Suprapubic skin (tissue), 4 donors: ENCODE results near the gene SHQ1. TPM values are rescaled to one million over a fixed set of nuclear protein-coding genes. Genes with fewer than 3 reads are reported as not detected.
A peak's percentile ranks its signal among the peaks of the same experiment; 100 is the strongest.

Source experiments
- DNase-seq, 2 donors: peaks; one replicate each; pipeline ENCODE4 v3.0.0-alpha.2; 2019; ENCODE audit warnings: low spot score in 2 of 2
- H3K27ac ChIP-seq: fragments of 200-600 bp; sonication (generic); one replicate; pipeline ENCODE4 v1.5.1; 2019
- H3K27me3 ChIP-seq: fragments of 200-600 bp; sonication (generic); one replicate; pipeline ENCODE4 v1.5.1; 2019
- H3K36me3 ChIP-seq: fragments of 200-600 bp; sonication (generic); one replicate; pipeline ENCODE4 v1.5.1; 2019
- H3K4me1 ChIP-seq: fragments of 200-600 bp; sonication (generic); one replicate; pipeline ENCODE4 v1.5.1; 2019
- H3K4me3 ChIP-seq: fragments of 200-600 bp; sonication (generic); one replicate; pipeline ENCODE4 v1.5.1; 2019; ENCODE audit warnings: mild to moderate bottlenecking
- H3K9me3 ChIP-seq: fragments of 200-600 bp; sonication (generic); one replicate; pipeline ENCODE4 v1.5.1; 2019
- EP300 ChIP-seq: sonication (generic); formaldehyde crosslinking; IDR thresholded peaks from one replicate; pipeline ENCODE4 v1.6.1; 2017; ENCODE audit warnings: antibody characterized with exemption
- POLR2A ChIP-seq, 2 donors: fragments of 450-650 bp; IDR thresholded peaks; one replicate each; pipeline ENCODE4 v1.6.1; 2017; ENCODE audit warnings: antibody characterized with exemption in 2 of 2, mild to moderate bottlenecking in 2 of 2, moderate library complexity in 2 of 2
- POLR2AphosphoS5 ChIP-seq, 3 donors: sonication (generic); formaldehyde crosslinking; IDR thresholded peaks; one replicate each; pipeline ENCODE4 v1.6.1; 2017; ENCODE audit warnings: antibody characterized with exemption in 3 of 3
- WGBS: methylation state at CpG from one replicate; pipeline ENCODE4 v1.1.5; 2018; 5-methylcytosine and 5-hydroxymethylcytosine counted together
- total RNA-seq, 4 donors: library from RNA; depleted of rRNA; stranded (reverse); fragments of >200 nt; gene quantifications; one replicate each; pipeline ENCODE4 v1.1.0, GENCODE V29; 2016
- TF ChIP-seq, protein P1 (sequence below), 2 donors: fragments of 200-600 bp in 1 of 2; fragments of 450-650 bp in 1 of 2; sonication (generic) in 1 of 2; IDR thresholded peaks; one replicate each; pipeline ENCODE4 v1.5.1; 2016 to 2019; ENCODE audit warnings: antibody characterized with exemption in 2 of 2, mild to moderate bottlenecking in 1 of 2, moderate library complexity in 1 of 2

Gene SHQ1
- total RNA-seq: 10 to 100 TPM in 3 of 4 donors, 1 to 10 TPM in 1; 8.7 to 26.1 (median 13.5) TPM

DNA sequence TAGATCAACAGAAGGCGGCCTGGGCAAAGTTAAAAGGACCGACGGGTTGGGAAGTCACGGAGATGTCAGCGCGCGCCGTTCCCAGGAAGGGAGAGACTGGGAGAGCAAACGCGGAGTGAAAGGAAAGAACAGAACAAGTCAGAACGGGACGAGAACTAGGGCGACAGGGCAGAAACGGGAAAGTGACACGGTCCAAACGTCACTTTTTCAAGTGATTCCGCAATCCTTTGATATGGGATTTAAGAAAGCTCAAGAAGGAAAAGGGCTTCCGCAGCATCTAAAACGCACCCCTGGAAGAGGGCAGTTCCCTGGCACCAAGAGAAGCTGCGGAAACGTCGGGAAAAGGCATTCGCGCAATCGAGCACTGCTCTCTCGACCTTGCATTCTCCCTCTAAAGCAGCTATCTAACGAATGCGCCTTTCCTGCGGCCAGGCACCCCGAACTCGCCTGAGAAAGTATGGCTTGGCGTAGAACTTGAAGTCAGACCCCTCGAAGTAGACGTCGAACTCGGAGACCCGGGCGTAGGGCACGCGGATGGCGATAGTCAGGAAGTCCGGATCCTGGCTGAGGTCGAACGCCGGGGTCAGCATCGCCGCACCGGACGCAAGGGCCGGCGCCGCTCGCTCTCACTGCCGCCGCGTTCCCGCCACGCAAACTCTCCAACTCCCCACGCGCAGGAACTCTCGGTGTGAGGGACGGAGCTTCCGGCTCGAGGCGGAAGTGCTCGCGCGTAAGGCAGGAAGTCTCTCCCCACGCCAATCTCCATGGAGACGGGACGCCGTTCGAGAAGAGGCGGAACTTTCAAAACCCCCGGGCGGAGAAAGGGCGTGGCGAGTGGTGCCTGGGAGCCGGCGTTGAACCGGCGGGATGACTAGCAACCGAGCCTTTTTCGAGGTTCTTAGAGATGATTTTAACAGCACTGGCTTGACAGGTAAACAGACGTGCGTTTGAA, at the start of gene SHQ1:
Gene SHQ1, minus strand, starts transcription at position 695 of the 952 bp plus-strand sequence. Its CDS starts 105 bp downstream, at position 590.
- Histone ChIP-seq H3K27me3 (peaks cover under 1% of the 10 kb centered on the region), H3K4me3 (peak within 1 kb of the TSS; percentile 90), H3K27ac (peak within 1 kb of the TSS; percentile 83), H3K4me1 (peaks cover 27% of the 10 kb centered on the region), H3K9me3 (no peaks in the 10 kb centered on the region), H3K36me3 (no peaks in the 10 kb centered on the region)
- WGBS: under 1% methylated on average over 62 of the region's 86 CpGs
- peak; percentile 97 for DNase-seq
- TF ChIP-seq POLR2A (IDR thresholded peaks at IDR 0.05): no peak
- TF ChIP-seq POLR2AphosphoS5 (IDR thresholded peaks at IDR 0.05): peak in 2 of 3 donors; percentile 60 to 75

DNA sequence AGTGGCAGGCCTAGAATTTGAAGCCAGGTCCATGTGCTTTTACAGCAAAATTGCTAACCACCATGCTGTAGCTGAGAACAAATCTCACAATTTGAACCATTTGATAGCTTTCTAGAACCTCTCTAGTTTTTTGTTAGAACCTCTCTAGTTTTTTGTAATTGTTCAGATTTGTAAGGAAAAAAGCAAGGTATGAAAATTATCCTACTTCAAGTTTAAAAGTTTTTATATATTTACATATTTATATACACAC, 49.4 kb upstream of the SHQ1 start:
- Histone ChIP-seq H3K9me3 (no peaks in the 10 kb centered on the region), H3K27ac (no peak overlapping the region), H3K36me3 (no peaks in the 10 kb centered on the region), H3K27me3 (no peaks in the 10 kb centered on the region), H3K4me3 (no peak overlapping the region), H3K4me1 (peaks cover 4% of the 10 kb centered on the region)
- TF ChIP-seq EP300 (no peak), POLR2AphosphoS5 (IDR thresholded peaks at IDR 0.05) (no peak), POLR2A (IDR thresholded peaks at IDR 0.05) (no peak)
- TF ChIP-seq, protein P1, sequence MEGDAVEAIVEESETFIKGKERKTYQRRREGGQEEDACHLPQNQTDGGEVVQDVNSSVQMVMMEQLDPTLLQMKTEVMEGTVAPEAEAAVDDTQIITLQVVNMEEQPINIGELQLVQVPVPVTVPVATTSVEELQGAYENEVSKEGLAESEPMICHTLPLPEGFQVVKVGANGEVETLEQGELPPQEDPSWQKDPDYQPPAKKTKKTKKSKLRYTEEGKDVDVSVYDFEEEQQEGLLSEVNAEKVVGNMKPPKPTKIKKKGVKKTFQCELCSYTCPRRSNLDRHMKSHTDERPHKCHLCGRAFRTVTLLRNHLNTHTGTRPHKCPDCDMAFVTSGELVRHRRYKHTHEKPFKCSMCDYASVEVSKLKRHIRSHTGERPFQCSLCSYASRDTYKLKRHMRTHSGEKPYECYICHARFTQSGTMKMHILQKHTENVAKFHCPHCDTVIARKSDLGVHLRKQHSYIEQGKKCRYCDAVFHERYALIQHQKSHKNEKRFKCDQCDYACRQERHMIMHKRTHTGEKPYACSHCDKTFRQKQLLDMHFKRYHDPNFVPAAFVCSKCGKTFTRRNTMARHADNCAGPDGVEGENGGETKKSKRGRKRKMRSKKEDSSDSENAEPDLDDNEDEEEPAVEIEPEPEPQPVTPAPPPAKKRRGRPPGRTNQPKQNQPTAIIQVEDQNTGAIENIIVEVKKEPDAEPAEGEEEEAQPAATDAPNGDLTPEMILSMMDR (IDR thresholded peaks at IDR 0.05): no peak
- DNase-seq: no peak

DNA sequence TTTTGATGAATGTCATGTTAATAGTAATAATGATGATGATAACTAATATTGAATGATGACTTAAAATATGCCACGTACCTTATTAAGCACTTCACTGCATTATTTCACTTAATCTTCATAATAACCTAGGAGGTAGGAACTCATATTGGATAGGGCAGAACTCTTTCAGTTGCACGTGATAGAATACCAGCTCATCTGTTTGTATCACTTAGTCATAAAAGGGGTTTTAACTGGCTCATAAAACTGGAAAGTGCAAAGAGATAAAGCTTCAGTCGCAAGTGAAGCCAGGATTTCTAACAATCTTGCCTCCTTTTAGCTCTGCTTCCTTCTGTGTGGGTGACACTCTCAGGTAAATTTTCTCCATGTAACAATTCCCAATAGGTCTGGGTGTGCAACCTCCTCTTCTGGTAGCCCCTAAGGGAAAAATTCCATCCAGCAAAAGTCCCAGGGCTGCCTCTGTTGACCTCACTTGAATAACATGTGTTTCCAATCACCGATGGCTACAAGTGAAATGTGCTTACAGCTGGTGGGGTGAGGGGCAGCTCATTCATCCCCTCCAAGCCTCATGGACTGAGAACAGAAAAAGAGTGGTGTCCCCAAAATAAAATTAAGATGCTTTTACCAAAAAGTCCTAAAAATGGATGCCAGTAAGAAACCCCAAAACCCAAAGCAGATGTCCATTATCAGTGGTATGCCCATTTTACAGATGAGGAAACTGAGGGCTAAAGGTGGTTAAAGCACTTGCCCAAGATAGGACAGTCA, 48.9 kb upstream of the SHQ1 start:
- Histone ChIP-seq H3K27me3 (no peaks in the 10 kb centered on the region), H3K4me1 (peaks cover 4% of the 10 kb centered on the region), H3K27ac (no peak overlapping the region), H3K4me3 (no peak overlapping the region), H3K36me3 (no peaks in the 10 kb centered on the region), H3K9me3 (no peaks in the 10 kb centered on the region)
- no peak for DNase-seq
- WGBS: 61% methylated on average over 4 of the region's 4 CpGs
- TF ChIP-seq POLR2AphosphoS5 (IDR thresholded peaks at IDR 0.05): no peak
- no peak for TF ChIP-seq EP300
- TF ChIP-seq, protein P1 (IDR thresholded peaks at IDR 0.05): no peak
- TF ChIP-seq POLR2A (IDR thresholded peaks at IDR 0.05): no peak

DNA sequence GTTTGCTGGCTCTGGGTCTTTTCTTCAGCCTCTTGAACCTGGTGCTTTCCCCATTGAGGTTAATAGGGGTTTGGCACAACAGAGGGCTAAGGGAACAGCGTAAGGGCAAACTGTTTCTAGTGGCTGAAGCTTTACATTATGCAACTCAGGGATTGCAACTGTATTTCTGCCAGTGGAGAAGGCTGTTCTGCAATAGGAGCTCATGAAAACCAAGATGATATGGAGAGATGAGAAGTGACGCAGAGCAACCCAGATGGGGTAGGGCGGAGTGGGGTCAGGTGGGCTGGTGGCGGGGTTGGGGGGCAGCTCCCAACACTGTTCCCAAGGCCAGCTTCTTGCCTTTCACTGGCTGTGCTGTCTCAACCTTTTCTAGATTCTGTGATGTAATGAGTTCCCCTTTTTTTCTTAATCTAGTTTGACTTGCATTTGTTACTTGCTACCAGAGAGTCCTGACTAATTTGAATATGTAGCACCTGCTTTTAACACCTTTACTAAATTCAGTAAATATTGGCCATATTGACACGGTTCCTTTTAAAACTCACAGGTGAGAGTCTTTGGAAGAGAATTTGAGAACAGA, 46.8 kb upstream of the SHQ1 start:
- Histone ChIP-seq H3K27me3 (no peaks in the 10 kb centered on the region), H3K27ac (no peak overlapping the region), H3K9me3 (no peaks in the 10 kb centered on the region), H3K4me3 (no peak overlapping the region), H3K4me1 (peaks cover 22% of the 10 kb centered on the region), H3K36me3 (no peaks in the 10 kb centered on the region)
- 84% methylated on average over 5 of the region's 5 CpGs for WGBS
- DNase-seq: no peak
- no peak for TF ChIP-seq EP300
- TF ChIP-seq POLR2A (IDR thresholded peaks at IDR 0.05): no peak
- TF ChIP-seq, protein P1 (IDR thresholded peaks at IDR 0.05): no peak
- no peak for TF ChIP-seq POLR2AphosphoS5 (IDR thresholded peaks at IDR 0.05)

DNA sequence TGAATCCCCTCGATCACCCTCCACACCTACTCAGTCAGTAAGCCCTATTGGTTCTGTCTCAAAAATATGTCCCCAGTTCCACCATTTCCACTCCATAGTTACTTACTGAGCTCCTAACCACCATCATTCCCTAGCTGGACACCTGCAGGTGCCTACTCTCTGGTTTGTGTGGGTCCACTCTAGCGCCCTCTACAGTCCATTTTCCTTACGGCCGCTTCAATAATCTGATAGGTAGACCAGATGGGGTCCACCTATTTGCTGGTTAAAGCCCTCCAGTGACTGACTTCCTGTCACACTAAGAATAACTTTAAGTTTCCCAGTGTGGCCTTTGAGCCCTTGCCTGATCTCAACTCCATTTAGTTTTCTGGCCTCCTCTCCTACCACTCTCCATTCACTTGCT, 44.6 kb upstream of the SHQ1 start:
- TF ChIP-seq, protein P1 (IDR thresholded peaks at IDR 0.05): no peak
- TF ChIP-seq POLR2AphosphoS5 (IDR thresholded peaks at IDR 0.05) (no peak), EP300 (no peak), POLR2A (IDR thresholded peaks at IDR 0.05) (no peak)
- DNase-seq: no peak
- Histone ChIP-seq H3K27ac (peak overlapping the region; percentile 7), H3K9me3 (no peaks in the 10 kb centered on the region), H3K4me3 (no peak overlapping the region), H3K27me3 (peaks cover 3% of the 10 kb centered on the region), H3K4me1 (peaks cover 33% of the 10 kb centered on the region), H3K36me3 (no peaks in the 10 kb centered on the region)
- 59% methylated on average over 4 of the region's 4 CpGs for WGBS
